Trophoblast cell (in vitro differentiated cells and primary cell): ENCODE measurements around the gene PSTK.

Experiments
- DNase-seq, 2 donors: peaks; one replicate each; pipeline ENCODE4 v3.0.0-alpha.2; 2016
- H2AFZ ChIP-seq: 2 replicates; pipeline ENCODE4 v1.6.1; 2013; ENCODE audit warnings: low read length, moderate library complexity, mild to moderate bottlenecking; ENCODE audit not compliant: insufficient read depth, poor library complexity
- H2AK5ac ChIP-seq: 2 replicates; pipeline ENCODE4 v1.6.1; 2013; ENCODE audit warnings: mild to moderate bottlenecking, low read length
- H2BK120ac ChIP-seq: 2 replicates; pipeline ENCODE4 v1.6.1; 2013; ENCODE audit warnings: low read length, mild to moderate bottlenecking, moderate library complexity; ENCODE audit not compliant: insufficient read depth, poor library complexity
- H2BK12ac ChIP-seq: 2 replicates; pipeline ENCODE4 v1.6.1; 2013; ENCODE audit warnings: mild to moderate bottlenecking, low read length, moderate library complexity
- H2BK5ac ChIP-seq: 2 replicates; pipeline ENCODE4 v1.6.1; 2013; ENCODE audit warnings: low read length, low read depth, moderate library complexity, mild to moderate bottlenecking; ENCODE audit not compliant: poor library complexity
- H3K14ac ChIP-seq: 2 replicates; pipeline ENCODE4 v1.6.1; 2013; ENCODE audit warnings: mild to moderate bottlenecking, low read length
- H3K18ac ChIP-seq: 2 replicates; pipeline ENCODE4 v1.6.1; 2013; ENCODE audit warnings: mild to moderate bottlenecking, low read length
- H3K23ac ChIP-seq: 2 replicates; pipeline ENCODE4 v1.6.1; 2013; ENCODE audit warnings: low read length
- H3K27ac ChIP-seq: 2 replicates; pipeline ENCODE4 v1.5.1; 2013; ENCODE audit warnings: low read depth, mild to moderate bottlenecking, inconsistent platforms, low read length, moderate library complexity
- H3K27me3 ChIP-seq: 2 replicates; pipeline ENCODE4 v1.6.1; 2013; ENCODE audit warnings: inconsistent platforms, mild to moderate bottlenecking, low read length, moderate library complexity; ENCODE audit not compliant: insufficient read depth
- H3K36me3 ChIP-seq, 2 experiments: 1 replicate in 1 of 2; 2 replicates in 1 of 2; pipeline ENCODE4 v1.6.1; 2013; ENCODE audit warnings: low read length in 2 of 2, mild to moderate bottlenecking in 2 of 2, moderate library complexity in 1 of 2; ENCODE audit not compliant: insufficient read depth in 2 of 2, control insufficient read depth in 1 of 2
- H3K4ac ChIP-seq: 2 replicates; pipeline ENCODE4 v1.6.1; 2013; ENCODE audit warnings: low read depth, mild to moderate bottlenecking, low read length, moderate library complexity
- H3K4me1 ChIP-seq, 2 experiments: 1 replicate in 1 of 2; 2 replicates in 1 of 2; pipeline ENCODE4 v1.6.1; 2013; ENCODE audit warnings: low read length in 2 of 2, mild to moderate bottlenecking in 2 of 2, moderate library complexity in 1 of 2; ENCODE audit not compliant: insufficient read depth in 2 of 2, control insufficient read depth in 1 of 2
- H3K4me2 ChIP-seq: 2 replicates; pipeline ENCODE4 v1.6.1; 2013; ENCODE audit warnings: inconsistent platforms, mild to moderate bottlenecking, low read length, moderate library complexity
- H3K4me3 ChIP-seq: 2 replicates; pipeline ENCODE4 v1.5.1; 2013; ENCODE audit warnings: mild to moderate bottlenecking, low read depth, low read length, inconsistent platforms
- H3K79me1 ChIP-seq: one replicate; pipeline ENCODE4 v1.6.1; 2013; ENCODE audit warnings: low read length
- H3K79me2 ChIP-seq: 2 replicates; pipeline ENCODE4 v1.6.1; 2013; ENCODE audit warnings: low read length, mild to moderate bottlenecking; ENCODE audit not compliant: control insufficient read depth, insufficient read depth, poor library complexity
- H3K9ac ChIP-seq: 2 replicates; pipeline ENCODE4 v1.6.1; 2013; ENCODE audit warnings: mild to moderate bottlenecking, low read length
- H3K9me3 ChIP-seq: 2 replicates; pipeline ENCODE4 v1.6.1; 2013; ENCODE audit warnings: low read depth, mild to moderate bottlenecking, control low read depth, inconsistent platforms, low read length; ENCODE audit not compliant: insufficient read depth
- H4K12ac ChIP-seq: 2 replicates; pipeline ENCODE4 v1.6.1; 2013; ENCODE audit warnings: low read depth, mild to moderate bottlenecking, low read length, moderate library complexity
- H4K8ac ChIP-seq: 2 replicates; pipeline ENCODE4 v1.6.1; 2013; ENCODE audit warnings: low read depth, mild to moderate bottlenecking, low read length, moderate library complexity
- H4K91ac ChIP-seq: one replicate; pipeline ENCODE4 v1.6.1; 2013; ENCODE audit warnings: low read depth, mild to moderate bottlenecking, low read length, moderate library complexity
- WGBS: extraction: QIAGEN DNeasy Blood & Tissue Kit; methylation state at CpG from one replicate; pipeline ENCODE4 v1.1.7; 2013; ENCODE audit warnings: missing lambda C conversion rate; ENCODE audit not compliant: insufficient read length, insufficient coverage; ENCODE audit errors: extremely low coverage; 5-methylcytosine and 5-hydroxymethylcytosine counted together

The PSTK gene

DNA sequence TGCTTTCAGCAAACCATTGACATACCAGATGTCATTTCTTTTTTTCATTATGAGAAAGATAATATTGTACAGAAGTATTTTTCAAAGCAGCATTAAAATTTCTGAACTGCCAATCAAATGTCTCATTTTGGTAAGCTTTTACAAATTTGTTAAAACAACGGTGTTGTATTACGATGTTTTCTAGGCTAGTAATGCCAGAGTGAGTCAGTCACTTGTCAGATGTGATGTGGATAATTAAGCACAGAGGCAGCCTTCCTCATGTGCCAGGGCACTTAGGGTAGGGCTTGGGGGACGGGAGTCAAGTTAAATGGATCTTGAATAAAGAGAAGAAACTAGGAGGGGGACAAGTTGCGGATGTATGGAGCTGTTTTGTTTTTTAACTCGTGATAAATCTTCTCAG lies 10.1 kb downstream of the PSTK start:
- no peak overlapping the region for H3K4me2 ChIP-seq
- no peak overlapping the region for H3K27ac ChIP-seq
- H2BK5ac ChIP-seq = no peak overlapping the region
- no peaks in the 10 kb centered on the region for H3K4me1 ChIP-seq
- no peaks in the 10 kb centered on the region for H3K79me2 ChIP-seq
- no peak overlapping the region for H2BK120ac ChIP-seq
- H3K27me3 ChIP-seq = no peaks in the 10 kb centered on the region
- H3K4ac ChIP-seq = no peak overlapping the region
- H3K23ac ChIP-seq = no peak overlapping the region
- no CpG with 5 or more reads among the region's 5 CpGs for WGBS
- H3K14ac ChIP-seq = no peak overlapping the region
- no peak overlapping the region for H4K8ac ChIP-seq
- peaks cover 5 to 9% of the 10 kb centered on the region in 2 experiments for H3K36me3 ChIP-seq
- no peak for DNase-seq
- H4K91ac ChIP-seq = no peak overlapping the region
- H2AFZ ChIP-seq = no peak overlapping the region
- no peak overlapping the region for H3K4me3 ChIP-seq
- H2BK12ac ChIP-seq = no peak overlapping the region
- H3K9ac ChIP-seq = no peak overlapping the region
- H4K12ac ChIP-seq = no peak overlapping the region
- no peak overlapping the region for H2AK5ac ChIP-seq
- no peaks in the 10 kb centered on the region for H3K9me3 ChIP-seq
- no peaks in the 10 kb centered on the region for H3K79me1 ChIP-seq
- H3K18ac ChIP-seq = no peak overlapping the region

DNA sequence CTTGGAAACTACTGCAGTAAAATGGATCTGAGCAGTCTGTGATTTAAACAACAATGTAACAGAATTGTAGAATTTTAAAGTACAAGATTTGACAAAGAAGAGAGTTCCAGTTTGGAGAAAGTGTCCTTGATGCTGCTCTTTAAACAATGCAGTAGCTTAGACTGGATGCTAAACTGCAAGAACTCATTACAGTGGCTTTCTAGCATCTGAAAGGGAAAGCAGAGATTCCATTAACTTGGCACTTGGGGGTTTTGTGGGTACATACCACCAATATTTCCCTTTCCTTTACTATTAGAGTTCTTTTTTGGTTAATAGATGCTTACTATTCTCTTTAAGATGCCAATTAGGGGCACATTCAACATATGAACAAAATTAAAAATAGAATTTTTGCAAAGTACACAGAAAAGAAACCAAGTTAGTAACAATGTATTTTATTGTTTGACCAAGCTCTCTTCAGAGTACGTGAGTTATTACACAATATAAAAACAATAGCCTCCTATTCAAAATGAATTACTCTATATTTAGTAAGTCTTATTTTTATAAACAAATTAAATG lies 11.9 kb downstream of the PSTK start:
- no peaks in the 10 kb centered on the region for H3K79me1 ChIP-seq
- H3K4me1 ChIP-seq = no peaks in the 10 kb centered on the region
- no peak overlapping the region for H3K4ac ChIP-seq
- H3K36me3 ChIP-seq = peaks cover 5 to 13% of the 10 kb centered on the region in 2 experiments
- no peak overlapping the region for H3K23ac ChIP-seq
- no CpG with 5 or more reads among the region's 1 CpG for WGBS
- no peak overlapping the region for H2BK5ac ChIP-seq
- H4K8ac ChIP-seq = no peak overlapping the region
- H4K91ac ChIP-seq = no peak overlapping the region
- H3K9ac ChIP-seq = no peak overlapping the region
- H3K4me2 ChIP-seq = no peak overlapping the region
- H3K14ac ChIP-seq = no peak overlapping the region
- H3K27ac ChIP-seq = no peak overlapping the region
- no peak overlapping the region for H2BK12ac ChIP-seq
- H3K27me3 ChIP-seq = no peaks in the 10 kb centered on the region
- no peak overlapping the region for H2AK5ac ChIP-seq
- no peak for DNase-seq
- H2AFZ ChIP-seq = no peak overlapping the region
- no peaks in the 10 kb centered on the region for H3K79me2 ChIP-seq
- H3K18ac ChIP-seq = no peak overlapping the region
- no peak overlapping the region for H3K4me3 ChIP-seq
- no peak overlapping the region for H2BK120ac ChIP-seq
- H4K12ac ChIP-seq = no peak overlapping the region
- H3K9me3 ChIP-seq = no peaks in the 10 kb centered on the region

- H2BK120ac ChIP-seq = no peak overlapping the region
These were observed 13.7 kb downstream of the PSTK start for GRCh38 chr10:122993797-122994336.

GRCh38 chr10:122995936-122996335 lies 15.7 kb downstream of the PSTK start:
- H2AK5ac ChIP-seq = no peak overlapping the region
- no peaks in the 10 kb centered on the region for H3K9me3 ChIP-seq
- no peak overlapping the region for H4K91ac ChIP-seq
- H2BK12ac ChIP-seq = no peak overlapping the region
- no peak overlapping the region for H3K18ac ChIP-seq
- peaks cover 5 to 15% of the 10 kb centered on the region in 2 experiments for H3K36me3 ChIP-seq
- no CpG with 5 or more reads among the region's 4 CpGs for WGBS
- no peak overlapping the region for H3K23ac ChIP-seq
- no peak overlapping the region for H2AFZ ChIP-seq
- DNase-seq = no peak
- no peaks in the 10 kb centered on the region for H3K79me1 ChIP-seq
- H2BK120ac ChIP-seq = no peak overlapping the region
- H3K14ac ChIP-seq = no peak overlapping the region
- H3K9ac ChIP-seq = no peak overlapping the region
- H3K4ac ChIP-seq = no peak overlapping the region
- H3K4me1 ChIP-seq = no peaks in the 10 kb centered on the region
- no peak overlapping the region for H3K27ac ChIP-seq
- H3K27me3 ChIP-seq = no peaks in the 10 kb centered on the region
- H3K4me2 ChIP-seq = no peak overlapping the region
- H2BK5ac ChIP-seq = no peak overlapping the region
- no peak overlapping the region for H4K8ac ChIP-seq
- no peak overlapping the region for H3K4me3 ChIP-seq
- no peak overlapping the region for H4K12ac ChIP-seq
- no peaks in the 10 kb centered on the region for H3K79me2 ChIP-seq

More at GRCh38 chr10:122993797-122994336, 13.7 kb downstream of the PSTK start:
- no peak overlapping the region for H2BK12ac ChIP-seq
- H4K8ac ChIP-seq = no peak overlapping the region
- no peaks in the 10 kb centered on the region for H3K4me1 ChIP-seq
- no peak overlapping the region for H3K9ac ChIP-seq
- no peaks in the 10 kb centered on the region for H3K79me1 ChIP-seq
- H3K4me3 ChIP-seq = no peak overlapping the region
- H3K9me3 ChIP-seq = no peaks in the 10 kb centered on the region
- H4K12ac ChIP-seq = no peak overlapping the region
- no peak overlapping the region for H3K27ac ChIP-seq
- no peak overlapping the region for H3K18ac ChIP-seq
- no peak overlapping the region for H2AFZ ChIP-seq
- DNase-seq = no peak
- H3K4me2 ChIP-seq = no peak overlapping the region
- H2AK5ac ChIP-seq = no peak overlapping the region
- H3K14ac ChIP-seq = no peak overlapping the region
- peaks cover 5 to 15% of the 10 kb centered on the region in 2 experiments for H3K36me3 ChIP-seq
- H3K23ac ChIP-seq = no peak overlapping the region
- H4K91ac ChIP-seq = no peak overlapping the region
- no peaks in the 10 kb centered on the region for H3K79me2 ChIP-seq
- H3K4ac ChIP-seq = no peak overlapping the region
- no peak overlapping the region for H2BK5ac ChIP-seq
- H3K27me3 ChIP-seq = no peaks in the 10 kb centered on the region
- WGBS = no CpG with 5 or more reads among the region's 6 CpGs
